OCI-LY1 (cell line): ENCODE results near the gene NAA25.

Experiments used
- EZH2 ChIP-seq: fragments of 200-600 bp; sonication (generic), shearing (Covaris generic); IDR thresholded peaks from 2 replicates; pipeline ENCODE4 v1.8.0; 2017; ENCODE audit warnings: borderline replicate concordance, mixed run types, mild to moderate bottlenecking, antibody characterized with exemption, low read length, moderate library complexity, mixed read lengths
- TF ChIP-seq, protein P1 (sequence below): fragments of 200-600 bp; sonication (generic), shearing (Covaris generic); IDR thresholded peaks from 2 replicates; pipeline ENCODE4 v1.5.1; 2017; ENCODE audit warnings: mild to moderate bottlenecking, antibody characterized with exemption, low read length, moderate library complexity, mixed read lengths

DNA sequence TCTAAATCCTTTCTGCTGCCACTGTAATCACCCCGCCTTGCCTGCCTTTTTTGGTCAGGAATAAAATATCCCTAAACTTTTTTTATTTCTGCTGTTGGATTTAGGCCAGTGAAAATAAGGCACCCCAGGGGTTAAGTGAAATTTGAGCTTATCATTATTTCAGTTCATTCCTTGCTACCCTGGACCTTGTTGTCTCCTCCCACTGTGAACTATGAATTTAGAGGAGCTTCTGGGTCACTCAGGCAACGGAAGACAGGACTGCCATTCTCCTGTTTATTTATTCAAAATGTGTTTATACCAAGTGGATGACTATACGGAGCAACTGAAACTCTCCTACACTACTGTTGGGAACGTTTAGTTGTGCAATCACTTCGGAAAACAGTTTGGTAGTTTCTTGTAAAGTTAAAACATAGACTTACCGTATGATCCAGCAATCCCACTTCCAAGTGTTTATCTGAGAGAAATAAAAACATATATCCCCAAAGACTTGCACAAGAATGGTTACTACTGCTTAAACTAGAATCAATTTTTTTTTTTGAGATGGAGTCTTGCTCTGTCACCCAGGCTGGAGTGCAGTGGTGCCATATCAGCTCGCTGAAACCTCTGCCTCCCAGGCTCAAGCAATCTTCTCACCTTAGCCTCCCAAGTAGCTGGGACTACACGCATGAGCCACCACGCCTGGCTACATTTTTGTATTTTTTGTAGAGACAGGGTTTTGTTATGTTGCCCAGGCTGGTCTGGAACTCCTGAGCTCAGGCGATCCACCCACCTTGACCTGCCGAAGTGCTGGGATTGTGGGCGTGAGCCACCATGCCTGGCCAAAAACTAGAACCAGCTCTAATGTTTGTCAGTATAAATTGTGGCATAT, 14.5 kb upstream of the NAA25 start:
- TF ChIP-seq, protein P1, sequence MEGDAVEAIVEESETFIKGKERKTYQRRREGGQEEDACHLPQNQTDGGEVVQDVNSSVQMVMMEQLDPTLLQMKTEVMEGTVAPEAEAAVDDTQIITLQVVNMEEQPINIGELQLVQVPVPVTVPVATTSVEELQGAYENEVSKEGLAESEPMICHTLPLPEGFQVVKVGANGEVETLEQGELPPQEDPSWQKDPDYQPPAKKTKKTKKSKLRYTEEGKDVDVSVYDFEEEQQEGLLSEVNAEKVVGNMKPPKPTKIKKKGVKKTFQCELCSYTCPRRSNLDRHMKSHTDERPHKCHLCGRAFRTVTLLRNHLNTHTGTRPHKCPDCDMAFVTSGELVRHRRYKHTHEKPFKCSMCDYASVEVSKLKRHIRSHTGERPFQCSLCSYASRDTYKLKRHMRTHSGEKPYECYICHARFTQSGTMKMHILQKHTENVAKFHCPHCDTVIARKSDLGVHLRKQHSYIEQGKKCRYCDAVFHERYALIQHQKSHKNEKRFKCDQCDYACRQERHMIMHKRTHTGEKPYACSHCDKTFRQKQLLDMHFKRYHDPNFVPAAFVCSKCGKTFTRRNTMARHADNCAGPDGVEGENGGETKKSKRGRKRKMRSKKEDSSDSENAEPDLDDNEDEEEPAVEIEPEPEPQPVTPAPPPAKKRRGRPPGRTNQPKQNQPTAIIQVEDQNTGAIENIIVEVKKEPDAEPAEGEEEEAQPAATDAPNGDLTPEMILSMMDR = no peak
- no peak for TF ChIP-seq EZH2
